ENCODE results near the gene PIMREG. TPM values are rescaled to one million over a fixed set of nuclear protein-coding genes. Genes with fewer than 3 reads are reported as not detected.

Gene PIMREG, protein sequence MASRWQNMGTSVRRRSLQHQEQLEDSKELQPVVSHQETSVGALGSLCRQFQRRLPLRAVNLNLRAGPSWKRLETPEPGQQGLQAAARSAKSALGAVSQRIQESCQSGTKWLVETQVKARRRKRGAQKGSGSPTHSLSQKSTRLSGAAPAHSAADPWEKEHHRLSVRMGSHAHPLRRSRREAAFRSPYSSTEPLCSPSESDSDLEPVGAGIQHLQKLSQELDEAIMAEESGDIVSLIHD
- total RNA-seq, result 10.5 and 15.2 TPM in 2 replicates

GRCh38 chr17:6443692-6444570, at the start of gene PIMREG:
PIMREG (plus strand) TSS chr17:6444455; CDS start chr17:6445111, 656 bp downstream.

DNA sequence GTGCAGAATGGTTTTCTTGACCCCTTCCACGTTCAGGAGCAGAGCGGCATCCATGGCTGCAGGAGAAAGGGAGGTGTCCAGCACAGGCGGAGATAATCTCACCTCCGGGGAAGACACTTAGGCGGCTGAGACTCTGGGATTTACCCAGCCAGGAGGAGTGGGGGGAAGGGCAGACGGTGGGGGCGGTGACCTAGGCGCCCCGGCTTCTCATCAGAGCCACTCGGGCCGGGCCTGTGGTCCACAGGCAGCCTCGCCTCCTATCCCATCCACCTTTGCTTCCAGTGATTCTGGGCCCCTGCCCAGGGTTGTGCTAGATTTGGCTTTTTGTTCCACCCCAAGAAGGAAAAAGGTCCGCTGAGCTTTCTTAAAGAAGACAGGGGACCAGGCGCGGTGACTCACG, 9.2 kb upstream of the PIMREG start, which contains the start of gene AIPL1:
Gene AIPL1 (minus strand): TSS at position 71 of the 400 bp plus-strand sequence. CDS start 17 bp downstream, at position 54.

Other genes with a start within 250 kb of the PIMREG start
- gene AIPL1, start 9.3 kb upstream of the PIMREG start, total RNA-seq, result not detected in 2 replicates
- 0.90 and 2.1 TPM in 2 replicates for gene PITPNM3, start 112.1 kb downstream of the PIMREG start, total RNA-seq
- gene KIAA0753, start 196.3 kb downstream of the PIMREG start, total RNA-seq, result 7.9 and 15.1 TPM in 2 replicates
- 150 and 225 TPM in 2 replicates for gene TXNDC17, start 196.6 kb downstream of the PIMREG start, total RNA-seq
- gene MED31, start 207.2 kb downstream of the PIMREG start, total RNA-seq, result 13.4 and 16.4 TPM in 2 replicates
- gene C17orf100, start 207.3 kb downstream of the PIMREG start, total RNA-seq, result 1.6 and 2.9 TPM in 2 replicates